SIG-M5 treated with dmso at 0.1 percent for 504 hours (cell line): ENCODE results near the gene SLC4A4.

Experiments
- DNase-seq: peaks from one replicate; lab custom pipeline; 2025; ENCODE audit not compliant: unreplicated experiment; lab: John Stamatoyannopoulos, UW

The SLC4A4 gene

GRCh38 chr4:71356924-71357663 is 18.3 kb downstream of the SLC4A4 start:
- DNase-seq: no peak

- DNase-seq: no peak
Observed at GRCh38 chr4:71360844-71361243, 22.0 kb downstream of the SLC4A4 start.

- DNase-seq: no peak
Observed at GRCh38 chr4:71361476-71361875, 22.7 kb downstream of the SLC4A4 start.

GRCh38 chr4:71366766-71367165 is 27.9 kb downstream of the SLC4A4 start:
- no peak for DNase-seq

GRCh38 chr4:71367546-71367945 is 28.7 kb downstream of the SLC4A4 start:
- DNase-seq: no peak

DNA sequence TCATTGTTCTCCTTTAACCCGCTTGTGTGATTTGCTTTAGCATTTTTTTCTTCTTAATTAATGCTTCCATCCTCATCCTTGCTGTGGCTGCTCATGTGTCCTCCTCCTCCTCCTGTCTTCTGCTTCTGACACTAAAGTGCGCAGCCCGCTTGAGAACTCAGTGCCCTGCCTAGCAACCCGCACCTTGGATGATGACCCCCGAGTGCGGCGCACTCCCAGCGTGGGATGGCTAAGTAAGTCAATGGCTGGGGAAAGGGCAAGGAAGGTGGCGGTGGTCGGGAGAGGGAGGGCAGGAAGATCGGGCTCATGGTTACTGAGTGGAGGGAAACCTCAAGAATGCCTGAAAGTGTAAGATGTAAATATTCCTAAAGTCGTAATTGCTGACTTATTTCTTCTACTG is 30.1 kb downstream of the SLC4A4 start:
- no peak for DNase-seq

GRCh38 chr4:71369536-71369935 is 30.7 kb downstream of the SLC4A4 start:
- DNase-seq: no peak

DNA sequence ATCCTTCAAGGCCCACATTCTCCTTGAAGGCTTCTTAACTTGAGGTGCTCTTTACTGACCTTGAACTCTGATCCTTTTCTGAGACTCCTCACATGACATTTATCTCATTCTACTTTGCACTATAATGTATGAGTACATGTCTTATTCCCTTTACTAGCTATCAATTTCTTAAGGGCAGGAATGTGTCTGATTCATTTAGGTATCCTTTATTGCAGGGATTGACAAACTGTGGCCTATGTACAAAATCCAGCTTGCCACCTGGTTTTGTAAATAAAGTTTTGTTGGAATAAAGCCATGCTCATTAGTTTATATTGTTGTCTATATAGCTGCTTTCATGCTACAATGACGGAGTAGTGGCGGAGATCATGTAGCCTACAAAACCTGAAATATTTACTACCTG is 36.7 kb downstream of the SLC4A4 start:
- no peak for DNase-seq

GRCh38 chr4:71377561-71377960 is 38.7 kb downstream of the SLC4A4 start:
- no peak for DNase-seq

GRCh38 chr4:71379126-71379525 is 40.3 kb downstream of the SLC4A4 start:
- no peak for DNase-seq

DNA sequence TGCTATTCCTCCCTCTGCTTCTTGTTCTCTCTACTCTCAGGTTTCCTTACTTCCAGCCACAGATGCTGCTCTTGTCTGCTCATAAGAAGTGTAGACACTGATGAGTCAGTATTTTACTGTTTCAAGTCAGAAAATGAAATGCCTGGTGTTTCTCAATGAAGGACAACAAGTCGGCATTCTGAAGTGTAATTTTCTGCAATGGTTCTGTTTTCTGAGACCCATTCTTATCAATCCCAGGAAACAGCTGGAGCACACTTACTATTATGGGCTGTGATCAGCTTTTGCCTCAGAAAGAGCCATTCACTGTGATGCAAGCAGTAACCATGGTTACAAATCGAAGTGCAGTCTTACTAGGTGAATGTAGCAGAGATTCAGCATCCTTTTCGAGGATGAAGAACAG is 42.0 kb downstream of the SLC4A4 start:
- no peak for DNase-seq

DNA sequence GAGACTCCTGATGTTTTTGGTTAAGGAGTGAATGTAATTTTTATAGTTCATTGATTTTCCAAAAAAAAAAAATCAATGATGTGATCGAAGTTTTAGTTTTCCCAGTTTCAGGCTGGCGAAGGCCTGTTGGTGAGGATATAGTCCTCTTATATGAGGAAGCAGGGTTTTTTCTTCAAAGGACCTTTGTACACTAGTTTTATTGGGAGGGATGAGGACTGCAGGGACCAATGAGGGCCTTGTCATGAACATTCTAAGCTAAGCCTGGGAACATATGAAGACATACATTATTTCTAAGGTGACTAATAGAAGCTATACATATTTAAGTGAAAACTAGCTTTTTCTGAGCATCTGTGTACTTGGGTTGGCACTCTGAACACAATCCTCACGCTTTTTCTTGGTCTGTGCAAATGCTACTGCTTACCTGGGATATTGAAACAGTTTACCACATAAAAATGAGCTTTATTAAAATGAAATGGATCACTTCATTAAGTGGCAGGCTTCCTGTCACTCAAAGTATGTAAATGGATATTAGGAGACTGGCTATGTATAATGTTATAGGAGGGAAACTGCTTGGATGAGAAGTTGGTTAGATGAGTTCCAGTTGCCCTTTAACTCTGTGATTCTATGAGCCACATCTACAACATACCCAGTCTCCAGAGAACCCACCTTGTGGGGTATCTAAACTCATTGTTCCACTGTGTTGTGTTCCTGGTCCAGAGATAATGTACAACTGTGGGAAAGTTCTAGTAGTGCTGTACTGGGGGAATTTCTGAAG is 43.5 kb downstream of the SLC4A4 start:
- DNase-seq: no peak

DNA sequence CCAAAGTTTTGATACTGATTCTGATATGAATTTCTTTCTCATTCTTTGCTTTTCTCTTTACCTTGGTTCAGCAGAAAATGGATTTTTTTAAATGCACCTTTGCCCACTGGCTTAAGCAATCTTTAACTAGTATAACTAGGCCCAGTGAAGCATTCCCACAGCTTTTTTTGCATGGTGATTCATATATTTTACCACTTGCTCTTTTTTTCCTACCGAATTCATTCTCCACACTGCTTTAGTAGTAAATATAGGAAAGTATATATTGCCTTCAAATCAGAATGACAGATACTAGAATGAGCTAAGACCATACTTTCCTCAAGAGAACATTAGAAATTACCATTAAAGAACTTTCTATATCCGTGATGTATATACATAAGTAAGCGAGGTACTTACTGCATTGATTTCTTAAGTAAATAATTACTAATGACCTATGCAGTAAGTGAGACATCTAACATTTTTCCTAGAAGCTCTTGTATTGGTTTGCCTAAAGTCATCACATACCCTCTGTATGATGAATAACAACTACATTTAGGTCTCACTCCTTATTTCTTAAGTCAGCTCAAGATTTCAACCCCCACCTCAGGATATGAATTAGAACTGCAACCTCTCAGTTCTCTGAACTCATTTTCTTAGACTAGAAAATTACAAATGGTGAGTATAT is 44.2 kb downstream of the SLC4A4 start:
- no peak for DNase-seq

DNA sequence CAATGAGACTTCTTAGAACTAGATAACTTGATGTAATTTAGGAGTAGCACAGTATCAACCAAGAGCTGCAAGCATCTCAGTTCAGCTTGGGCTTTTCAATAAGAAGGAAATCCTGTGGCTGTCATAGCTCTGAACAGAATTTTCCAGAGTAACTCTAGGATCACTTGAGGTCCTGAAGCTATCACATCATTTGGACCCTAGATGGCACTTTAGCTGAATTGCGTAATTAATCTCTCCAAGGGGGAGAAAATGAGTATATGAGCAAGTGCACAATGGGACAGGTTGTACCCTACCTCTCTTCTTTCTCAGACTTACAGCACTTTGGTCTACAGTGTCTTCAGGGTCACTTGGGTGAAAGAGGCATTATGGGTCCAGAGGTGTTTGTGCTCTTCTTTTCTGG is 45.2 kb downstream of the SLC4A4 start:
- DNase-seq: no peak

- DNase-seq: no peak
Observed at GRCh38 chr4:71389149-71389827, 50.5 kb downstream of the SLC4A4 start.

GRCh38 chr4:71392109-71392508 is 53.3 kb downstream of the SLC4A4 start:
- DNase-seq: no peak

- DNase-seq: no peak
Observed at GRCh38 chr4:71396382-71396781, 57.6 kb downstream of the SLC4A4 start.

DNA sequence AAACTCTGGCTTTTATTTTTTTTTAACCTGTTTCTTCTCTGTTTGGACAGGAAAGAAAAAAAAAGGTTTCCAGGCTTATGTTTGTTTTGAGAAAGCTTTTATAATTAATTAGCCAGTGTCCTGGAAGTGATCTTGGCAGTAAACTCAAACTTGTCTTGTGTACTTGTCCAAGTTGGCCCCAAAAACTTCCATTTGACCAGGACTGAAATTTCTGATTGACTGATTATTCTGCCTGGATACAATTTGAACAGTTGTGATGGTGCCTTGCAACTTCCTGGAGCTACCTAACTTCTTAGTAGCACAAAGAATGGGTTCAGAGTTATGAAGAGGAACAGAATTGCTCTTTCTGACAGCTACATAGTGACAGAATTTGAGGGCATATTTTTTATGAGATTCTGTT is 62.0 kb downstream of the SLC4A4 start:
- DNase-seq: no peak

GRCh38 chr4:71402616-71403015 is 63.8 kb downstream of the SLC4A4 start:
- DNase-seq: no peak

- DNase-seq: no peak
Observed at GRCh38 chr4:71404049-71404448, 65.2 kb downstream of the SLC4A4 start.

- DNase-seq: no peak
Observed at GRCh38 chr4:71405791-71406190, 67.0 kb downstream of the SLC4A4 start.
